ENCODE data around the gene KLK15.
"Not testable (repeated sequence)": the region's sequence is repeated elsewhere in the genome, so short reads cannot be mapped to it uniquely, and the experiment has no call there.

KLK15 gene

GRCh38 chr19:50794876-50795663 is 38.3 kb downstream of the KLK15 start:
- no peak for DNase-seq

- no peak for DNase-seq
Measured at GRCh38 chr19:50794074-50794875, 39.1 kb downstream of the KLK15 start.

GRCh38 chr19:50793558-50794065 is 39.8 kb downstream of the KLK15 start:
- DNase-seq = no peak

- no peak for DNase-seq
Measured at GRCh38 chr19:50792272-50793250, 40.8 kb downstream of the KLK15 start.

- DNase-seq = no peak
Measured at GRCh38 chr19:50791594-50792271, 41.6 kb downstream of the KLK15 start.

GRCh38 chr19:50790922-50791467 is 42.4 kb downstream of the KLK15 start:
- DNase-seq = no peak

GRCh38 chr19:50790396-50790795 is 43.0 kb downstream of the KLK15 start, which contains the start of gene ACP4:
Gene ACP4 (plus strand): TSS chr19:50790415. CDS start chr19:50790415, 0 bp downstream.
- DNase-seq = no peak

- no peak for DNase-seq
Measured at GRCh38 chr19:50785329-50785728, 48.0 kb downstream of the KLK15 start.

- DNase-seq = no peak
Measured at GRCh38 chr19:50784710-50785109, 48.7 kb downstream of the KLK15 start.

GRCh38 chr19:50783848-50784152 is 49.6 kb downstream of the KLK15 start:
- not testable (repeated sequence) for DNase-seq

GRCh38 chr19:50780753-50781435 is 52.5 kb downstream of the KLK15 start:
- DNase-seq = no peak

- DNase-seq = no peak
Measured at GRCh38 chr19:50779504-50780457, 53.6 kb downstream of the KLK15 start.

- DNase-seq = no peak
Measured at GRCh38 chr19:50778906-50779430, 54.4 kb downstream of the KLK15 start.

- DNase-seq = no peak
Measured at GRCh38 chr19:50777830-50778303, 55.5 kb downstream of the KLK15 start.

GRCh38 chr19:50777261-50777660 is 56.1 kb downstream of the KLK15 start:
- no peak for DNase-seq

- DNase-seq = no peak
Measured at GRCh38 chr19:50776131-50776530, 57.2 kb downstream of the KLK15 start.

Measured in activated CD4-positive, CD25-positive, alpha-beta regulatory T cell treated with anti-CD3 and anti-CD28 coated beads, Interleukin-2, amount 50 U/mL, for 72 hours (primary cell).